NOMO-1 (cell line): ENCODE measurements around the gene ZNF460.
"Not testable (repeated sequence)": the region's sequence is repeated elsewhere in the genome, so short reads cannot be mapped to it uniquely, and the experiment has no call there.

Source experiments
- DNase-seq, 2 experiments: peaks; one replicate each; lab custom pipeline; 2025; ENCODE audit not compliant: unreplicated experiment in 2 of 2; lab: John Stamatoyannopoulos, UW

ZNF460 gene

GRCh38 chr19:57280165-57280961 lies at the start of gene ZNF460:
ZNF460 (plus strand) TSS chr19:57280485; CDS start chr19:57280807, 322 bp downstream.
- DNase-seq: peak; percentile 91 to 97

GRCh38 chr19:57231686-57232085 lies 48.6 kb upstream of the ZNF460 start:
- DNase-seq: no peak

GRCh38 chr19:57233207-57233606 lies 47.1 kb upstream of the ZNF460 start:
- no peak for DNase-seq

- no peak for DNase-seq
These were observed 40.3 kb upstream of the ZNF460 start for GRCh38 chr19:57239982-57240310.

GRCh38 chr19:57240311-57241090 lies 39.8 kb upstream of the ZNF460 start, which contains the start of gene ZNF805:
ZNF805 (plus strand) TSS chr19:57240632; CDS start chr19:57240892, 260 bp downstream.
- peak; percentile 87 to 90 for DNase-seq

GRCh38 chr19:57241176-57241575 lies 39.1 kb upstream of the ZNF460 start:
- DNase-seq: no peak

GRCh38 chr19:57242821-57243220 lies 37.5 kb upstream of the ZNF460 start:
- DNase-seq: no peak

GRCh38 chr19:57244513-57244912 lies 35.8 kb upstream of the ZNF460 start:
- DNase-seq: no peak

GRCh38 chr19:57245066-57245465 lies 35.2 kb upstream of the ZNF460 start:
- no peak for DNase-seq

GRCh38 chr19:57245959-57246358 lies 34.3 kb upstream of the ZNF460 start:
- no peak for DNase-seq

GRCh38 chr19:57248646-57249045 lies 31.6 kb upstream of the ZNF460 start:
- DNase-seq: no peak

- no peak for DNase-seq
These were observed 31.0 kb upstream of the ZNF460 start for GRCh38 chr19:57249329-57249728.

- DNase-seq: not testable (repeated sequence)
These were observed 26.5 kb upstream of the ZNF460 start for GRCh38 chr19:57253767-57254166.

- no peak for DNase-seq
These were observed 18.2 kb upstream of the ZNF460 start for GRCh38 chr19:57262044-57262443.

GRCh38 chr19:57263244-57263741 lies 17.0 kb upstream of the ZNF460 start:
- no peak for DNase-seq

- DNase-seq: no peak
These were observed 13.0 kb upstream of the ZNF460 start for GRCh38 chr19:57267291-57267690.

- no peak for DNase-seq
These were observed 10.6 kb upstream of the ZNF460 start for GRCh38 chr19:57269515-57270250.

- DNase-seq: no peak
These were observed 9.0 kb upstream of the ZNF460 start for GRCh38 chr19:57271280-57271679.

GRCh38 chr19:57273014-57273413 lies 7.3 kb upstream of the ZNF460 start:
- no peak for DNase-seq

GRCh38 chr19:57276430-57276829 lies 3.9 kb upstream of the ZNF460 start:
- no peak for DNase-seq

- not testable (repeated sequence) for DNase-seq
These were observed 1.8 kb upstream of the ZNF460 start for GRCh38 chr19:57278481-57278880.
